RWPE2 (cell line): ENCODE results near the gene RDH5.

Experiments used
- ATAC-seq: fragments of 200-7000 bp; cut with Tn5 transposase; 3 replicates; pipeline ENCODE4 v1.9.1; 2021; ENCODE audit warnings: low read depth
- DNase-seq: peaks from one replicate; pipeline ENCODE4 v3.0.0-alpha.2; 2020; ENCODE audit warnings: low spot score
- H3K27ac ChIP-seq: fragments of 450-650 bp; 2 replicates; pipeline ENCODE4 v1.5.1; 2017; ENCODE audit warnings: mild to moderate bottlenecking; ENCODE audit not compliant: poor library complexity, severe bottlenecking
- H3K27me3 ChIP-seq: fragments of 250-450 bp; sonication (Bioruptor Pico); 2 replicates; pipeline ENCODE4 v1.5.1; 2021; ENCODE audit warnings: mild to moderate bottlenecking, moderate library complexity; ENCODE audit not compliant: insufficient read depth, poor library complexity, severe bottlenecking
- H3K36me3 ChIP-seq: fragments of 250-450 bp; sonication (Bioruptor Pico); 2 replicates; pipeline ENCODE4 v1.5.1; 2020; ENCODE audit warnings: low read depth, mild to moderate bottlenecking, moderate library complexity
- H3K4me1 ChIP-seq: fragments of 250-450 bp; sonication (Bioruptor Pico); 2 replicates; pipeline ENCODE4 v1.5.1; 2021; ENCODE audit warnings: mild to moderate bottlenecking, moderate library complexity; ENCODE audit not compliant: insufficient read depth, poor library complexity, severe bottlenecking
- H3K4me3 ChIP-seq: fragments of 250-450 bp; sonication (Bioruptor Pico); 2 replicates; pipeline ENCODE4 v1.5.1; 2021; ENCODE audit warnings: mild to moderate bottlenecking, moderate library complexity; ENCODE audit not compliant: severe bottlenecking
- H3K9me3 ChIP-seq: fragments of 250-450 bp; sonication (Bioruptor Pico); 2 replicates; pipeline ENCODE4 v1.5.1; 2021; ENCODE audit warnings: mild to moderate bottlenecking, moderate library complexity; ENCODE audit not compliant: severe bottlenecking
- TF ChIP-seq, protein P1 (sequence below): fragments of 450-650 bp; IDR thresholded peaks from one replicate; pipeline ENCODE4 v1.5.1; 2017; ENCODE audit warnings: mild to moderate bottlenecking, moderate library complexity; ENCODE audit not compliant: poor library complexity, severe bottlenecking

Gene RDH5

DNA sequence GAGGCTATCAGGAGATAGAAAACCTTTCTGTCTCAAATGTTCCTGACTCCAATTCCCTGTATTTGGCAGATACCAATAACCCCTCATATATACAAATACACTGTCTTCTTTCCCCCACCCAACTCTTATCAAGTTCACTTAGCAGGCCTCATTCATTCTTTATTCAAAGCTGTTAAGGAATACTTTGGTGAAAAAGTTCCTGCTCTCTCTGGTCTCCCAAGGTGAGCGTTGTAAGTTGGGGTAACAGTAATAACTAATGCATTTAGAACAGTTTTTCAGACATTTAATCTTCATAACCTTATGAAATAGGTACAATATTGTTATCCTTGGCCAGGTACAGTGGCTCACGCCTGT is 18.8 kb downstream of the RDH5 start:
- peak overlapping the region; percentile 43 for H3K4me3 ChIP-seq
- DNase-seq, result no peak
- no peak for ATAC-seq

DNA sequence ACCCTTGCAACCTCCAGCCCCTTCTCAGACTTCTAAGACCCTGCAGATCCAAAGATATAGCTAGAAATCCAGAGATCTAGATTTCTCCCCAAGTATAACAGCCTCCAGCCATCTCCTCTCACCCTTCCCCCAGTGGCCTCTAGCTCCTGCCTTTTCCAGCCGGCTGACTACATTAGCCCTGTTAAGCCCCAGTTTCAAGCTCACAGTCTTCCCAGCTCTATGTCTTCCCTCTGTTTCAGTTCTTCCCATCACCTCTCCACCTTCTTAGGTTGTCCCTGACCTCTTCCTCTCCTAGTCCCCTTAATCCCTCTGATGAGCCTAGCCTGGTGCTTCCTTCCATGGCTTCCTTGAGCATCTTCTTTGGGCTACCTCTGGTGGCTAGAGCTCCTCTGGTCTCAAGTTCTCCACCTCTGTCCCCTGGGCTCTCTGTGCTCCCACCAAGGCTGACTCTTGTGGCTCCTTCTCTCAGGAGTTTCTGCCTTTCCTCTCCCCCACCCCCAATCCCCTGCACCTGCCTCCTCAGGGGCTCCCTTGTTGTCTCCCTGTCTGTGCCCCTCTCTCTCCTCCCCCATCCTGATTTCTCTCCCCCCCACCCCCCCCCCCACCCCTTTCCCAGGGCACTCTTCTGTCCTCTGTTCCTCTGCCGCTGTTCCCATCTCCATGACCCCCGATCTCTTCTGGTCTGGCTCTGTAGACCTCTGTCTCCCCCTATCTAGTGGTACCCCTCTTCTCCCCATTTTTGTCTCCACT is 21.9 kb downstream of the RDH5 start:
- ATAC-seq, result no peak
- peaks cover 4% of the 10 kb centered on the region for H3K4me1 ChIP-seq
- no peak for DNase-seq
- H3K36me3 ChIP-seq, result peaks cover 4% of the 10 kb centered on the region; the same call in 1 of the 2 replicates
- H3K27me3 ChIP-seq, result no peaks in the 10 kb centered on the region
- no peaks in the 10 kb centered on the region for H3K9me3 ChIP-seq
- peak overlapping the region; percentile 20 for H3K4me3 ChIP-seq
- no peak overlapping the region for H3K27ac ChIP-seq
- TF ChIP-seq, protein P1, sequence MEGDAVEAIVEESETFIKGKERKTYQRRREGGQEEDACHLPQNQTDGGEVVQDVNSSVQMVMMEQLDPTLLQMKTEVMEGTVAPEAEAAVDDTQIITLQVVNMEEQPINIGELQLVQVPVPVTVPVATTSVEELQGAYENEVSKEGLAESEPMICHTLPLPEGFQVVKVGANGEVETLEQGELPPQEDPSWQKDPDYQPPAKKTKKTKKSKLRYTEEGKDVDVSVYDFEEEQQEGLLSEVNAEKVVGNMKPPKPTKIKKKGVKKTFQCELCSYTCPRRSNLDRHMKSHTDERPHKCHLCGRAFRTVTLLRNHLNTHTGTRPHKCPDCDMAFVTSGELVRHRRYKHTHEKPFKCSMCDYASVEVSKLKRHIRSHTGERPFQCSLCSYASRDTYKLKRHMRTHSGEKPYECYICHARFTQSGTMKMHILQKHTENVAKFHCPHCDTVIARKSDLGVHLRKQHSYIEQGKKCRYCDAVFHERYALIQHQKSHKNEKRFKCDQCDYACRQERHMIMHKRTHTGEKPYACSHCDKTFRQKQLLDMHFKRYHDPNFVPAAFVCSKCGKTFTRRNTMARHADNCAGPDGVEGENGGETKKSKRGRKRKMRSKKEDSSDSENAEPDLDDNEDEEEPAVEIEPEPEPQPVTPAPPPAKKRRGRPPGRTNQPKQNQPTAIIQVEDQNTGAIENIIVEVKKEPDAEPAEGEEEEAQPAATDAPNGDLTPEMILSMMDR, result no peak

More for the DNA sequence above, 18.8 kb downstream of the RDH5 start:
- Histone ChIP-seq H3K27me3 (no peaks in the 10 kb centered on the region), H3K4me1 (peaks cover 4% of the 10 kb centered on the region), H3K9me3 (no peaks in the 10 kb centered on the region), H3K27ac (peak overlapping the region; percentile 38), H3K36me3 (no peaks in the 10 kb centered on the region)
- TF ChIP-seq, protein P1, result peak; percentile 54

DNA sequence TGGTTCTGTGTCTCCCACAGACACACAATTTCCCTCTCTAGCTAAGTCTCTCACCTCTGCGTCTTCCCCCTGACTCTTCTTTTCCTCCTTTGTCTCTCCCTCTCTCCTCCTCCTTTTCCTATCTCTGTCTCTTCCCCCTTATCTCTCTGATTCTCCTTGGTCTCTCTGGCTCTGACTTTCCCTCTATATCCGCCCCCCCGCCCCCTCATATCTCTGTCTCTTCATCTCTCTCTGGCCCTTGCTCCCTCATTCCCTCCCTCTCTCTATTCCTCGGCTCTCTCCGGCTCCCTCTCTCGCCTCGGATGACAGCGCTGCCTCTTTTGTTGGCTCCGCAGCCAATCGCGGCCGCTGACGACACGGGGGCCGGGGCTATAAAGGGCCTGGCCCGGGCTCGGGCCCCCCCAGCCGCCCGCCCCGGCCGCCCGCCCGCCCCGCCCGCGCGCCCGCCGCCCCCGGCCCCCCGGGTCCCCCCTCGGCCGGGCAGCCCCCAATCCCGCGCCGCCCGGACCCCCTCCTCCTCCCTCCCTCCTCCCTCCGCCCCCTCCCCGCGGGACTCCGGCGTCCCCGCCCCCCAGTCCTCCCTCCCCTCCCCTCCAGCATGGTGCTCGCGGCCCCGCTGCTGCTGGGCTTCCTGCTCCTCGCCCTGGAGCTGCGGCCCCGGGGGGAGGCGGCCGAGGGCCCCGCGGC is 22.7 kb downstream of the RDH5 start, which contains the start of gene GDF11:
GDF11 (plus strand) TSS at position 404 of the 687 bp plus-strand sequence; CDS start at position 599, 195 bp downstream.
- H3K27ac ChIP-seq, result peak within 1 kb of the TSS; percentile 30

DNA sequence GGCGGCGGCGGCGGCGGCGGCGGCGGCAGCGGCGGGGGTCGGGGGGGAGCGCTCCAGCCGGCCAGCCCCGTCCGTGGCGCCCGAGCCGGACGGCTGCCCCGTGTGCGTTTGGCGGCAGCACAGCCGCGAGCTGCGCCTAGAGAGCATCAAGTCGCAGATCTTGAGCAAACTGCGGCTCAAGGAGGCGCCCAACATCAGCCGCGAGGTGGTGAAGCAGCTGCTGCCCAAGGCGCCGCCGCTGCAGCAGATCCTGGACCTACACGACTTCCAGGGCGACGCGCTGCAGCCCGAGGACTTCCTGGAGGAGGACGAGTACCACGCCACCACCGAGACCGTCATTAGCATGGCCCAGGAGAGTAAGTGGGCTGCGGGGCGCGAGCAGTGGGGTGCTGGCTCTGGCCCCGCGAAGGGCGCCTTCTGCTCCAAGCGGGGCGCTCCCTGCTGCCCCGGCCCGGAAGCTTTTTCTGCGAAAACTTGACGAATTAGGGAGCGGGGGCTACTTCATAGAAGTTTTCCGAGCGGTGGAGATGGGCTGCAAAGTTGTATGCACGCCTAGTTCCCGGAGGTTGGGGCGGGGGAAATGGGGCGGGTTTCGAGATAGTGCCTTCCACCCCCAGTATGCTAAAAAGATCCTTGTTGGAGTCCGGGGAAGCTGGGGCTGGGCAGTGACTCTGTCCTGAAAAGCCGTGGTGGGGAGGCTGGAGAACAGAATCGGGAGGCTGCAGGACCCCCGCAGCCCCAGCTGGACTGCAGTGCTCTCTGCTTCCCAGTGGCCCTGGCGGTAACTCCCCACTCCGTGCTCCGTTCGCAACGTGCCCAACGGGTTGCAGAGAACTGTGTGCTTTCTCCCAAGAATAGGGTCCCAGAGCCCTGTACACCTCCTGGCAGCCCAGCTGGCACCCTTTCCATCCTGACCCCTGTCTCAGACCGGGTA is 23.5 kb downstream of the RDH5 start:
- ATAC-seq (peak; percentile 51), DNase-seq (no peak)
- peak overlapping the region; percentile 30 for H3K27ac ChIP-seq

More for the DNA sequence above, 22.7 kb downstream of the RDH5 start, which contains the start of gene GDF11:
- TF ChIP-seq, protein P1, result no peak
- ATAC-seq, result peak; percentile 51
- DNase-seq, result no peak
- H3K4me3 ChIP-seq, result peak within 1 kb of the TSS; percentile 40
- peaks cover 4% of the 10 kb centered on the region; the same call in 1 of the 2 replicates for H3K36me3 ChIP-seq
- peaks cover 3% of the 10 kb centered on the region for H3K4me1 ChIP-seq
- no peaks in the 10 kb centered on the region for H3K27me3 ChIP-seq
- no peaks in the 10 kb centered on the region for H3K9me3 ChIP-seq

More for the DNA sequence above, 23.5 kb downstream of the RDH5 start:
- TF ChIP-seq, protein P1, result peak; percentile 37
- Histone ChIP-seq H3K36me3 (peaks cover 4% of the 10 kb centered on the region; the same call in 1 of the 2 replicates), H3K4me3 (peak overlapping the region; percentile 40), H3K9me3 (no peaks in the 10 kb centered on the region), H3K27me3 (no peaks in the 10 kb centered on the region), H3K4me1 (no peaks in the 10 kb centered on the region)
